ENCODE measurements around the gene NXPE3. TPM values are rescaled to one million over a fixed set of nuclear protein-coding genes. Genes with fewer than 3 reads are reported as not detected.

Gene NXPE3
- total RNA-seq, 1 experiment from 2014 or later, result 3.9 TPM

DNA sequence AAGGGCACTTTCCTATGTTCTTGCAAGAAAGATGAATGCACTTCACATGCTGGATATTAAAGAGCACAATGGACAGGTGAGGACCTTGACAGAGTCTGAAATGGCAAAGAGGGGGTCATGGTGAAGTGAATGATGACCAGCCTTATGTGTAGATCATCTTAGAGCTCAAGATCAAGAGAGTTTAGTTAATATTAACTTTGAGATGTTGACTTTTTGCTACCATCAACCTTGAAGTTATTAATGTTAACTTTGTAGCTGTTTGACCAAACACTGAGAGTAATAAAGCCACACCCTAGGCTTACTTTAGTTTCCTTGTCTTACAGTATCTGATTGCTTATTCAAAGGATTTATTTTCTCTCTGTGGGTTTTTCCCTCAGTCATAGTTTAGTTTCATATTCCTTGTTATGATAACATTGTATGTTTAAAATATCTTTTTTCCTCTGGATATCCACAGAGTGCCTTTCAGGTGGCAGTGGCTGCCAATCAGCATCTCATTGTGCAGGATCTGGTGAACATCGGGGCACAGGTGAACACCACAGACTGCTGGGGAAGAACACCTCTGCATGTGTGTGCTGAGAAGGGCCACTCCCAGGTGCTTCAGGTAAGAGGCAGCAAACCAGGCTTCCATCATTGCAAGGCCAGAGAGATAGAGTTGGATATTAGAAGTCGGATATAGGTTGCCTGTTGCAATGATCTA is 75.7 kb downstream of the NXPE3 start:
- no peak for DNase-seq (ENCODE audit: unreplicated experiment)
- no peaks in the 10 kb centered on the region for H3K9me3 Mint-ChIP-seq (ENCODE audit: unreplicated experiment)
- ChIA-PET POLR2A (interaction anchor here (1.1 to 2.2 kb wide), 2 partner anchors 13 to 28 kb away, joined by 4 to 8 read pairs; no protein-coding TSS in a partner anchor), CTCF (interaction anchor here (2.2 kb wide), 1 partner anchor 41 kb away, joined by 6 read pairs; no protein-coding TSS in a partner anchor)
- no TSS peak for BruUV-seq (replicated peaks)
- H3K27ac Mint-ChIP-seq (ENCODE audit: low read depth, unreplicated experiment), result no peak overlapping the region
- no peaks in the 10 kb centered on the region for H3K27me3 Mint-ChIP-seq (ENCODE audit: insufficient read depth, unreplicated experiment)
- H3K36me3 Mint-ChIP-seq (ENCODE audit: insufficient read depth, unreplicated experiment), result peaks cover 100% of the 10 kb centered on the region
- TF ChIP-seq, protein P1, sequence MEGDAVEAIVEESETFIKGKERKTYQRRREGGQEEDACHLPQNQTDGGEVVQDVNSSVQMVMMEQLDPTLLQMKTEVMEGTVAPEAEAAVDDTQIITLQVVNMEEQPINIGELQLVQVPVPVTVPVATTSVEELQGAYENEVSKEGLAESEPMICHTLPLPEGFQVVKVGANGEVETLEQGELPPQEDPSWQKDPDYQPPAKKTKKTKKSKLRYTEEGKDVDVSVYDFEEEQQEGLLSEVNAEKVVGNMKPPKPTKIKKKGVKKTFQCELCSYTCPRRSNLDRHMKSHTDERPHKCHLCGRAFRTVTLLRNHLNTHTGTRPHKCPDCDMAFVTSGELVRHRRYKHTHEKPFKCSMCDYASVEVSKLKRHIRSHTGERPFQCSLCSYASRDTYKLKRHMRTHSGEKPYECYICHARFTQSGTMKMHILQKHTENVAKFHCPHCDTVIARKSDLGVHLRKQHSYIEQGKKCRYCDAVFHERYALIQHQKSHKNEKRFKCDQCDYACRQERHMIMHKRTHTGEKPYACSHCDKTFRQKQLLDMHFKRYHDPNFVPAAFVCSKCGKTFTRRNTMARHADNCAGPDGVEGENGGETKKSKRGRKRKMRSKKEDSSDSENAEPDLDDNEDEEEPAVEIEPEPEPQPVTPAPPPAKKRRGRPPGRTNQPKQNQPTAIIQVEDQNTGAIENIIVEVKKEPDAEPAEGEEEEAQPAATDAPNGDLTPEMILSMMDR (IDR thresholded peaks at IDR 0.05; ENCODE audit: unreplicated experiment), result no peak
- peaks cover 46% of the 10 kb centered on the region for H3K4me1 Mint-ChIP-seq (ENCODE audit: insufficient read depth, unreplicated experiment)
- H3K4me3 Mint-ChIP-seq (ENCODE audit: unreplicated experiment), result no peak overlapping the region
- intact Hi-C loops (cut with micrococcal nuclease), result loop anchor here (5.0 to 10.0 kb wide), 2 partner anchors 42 to 210 kb away; no protein-coding TSS in a partner anchor

DNA sequence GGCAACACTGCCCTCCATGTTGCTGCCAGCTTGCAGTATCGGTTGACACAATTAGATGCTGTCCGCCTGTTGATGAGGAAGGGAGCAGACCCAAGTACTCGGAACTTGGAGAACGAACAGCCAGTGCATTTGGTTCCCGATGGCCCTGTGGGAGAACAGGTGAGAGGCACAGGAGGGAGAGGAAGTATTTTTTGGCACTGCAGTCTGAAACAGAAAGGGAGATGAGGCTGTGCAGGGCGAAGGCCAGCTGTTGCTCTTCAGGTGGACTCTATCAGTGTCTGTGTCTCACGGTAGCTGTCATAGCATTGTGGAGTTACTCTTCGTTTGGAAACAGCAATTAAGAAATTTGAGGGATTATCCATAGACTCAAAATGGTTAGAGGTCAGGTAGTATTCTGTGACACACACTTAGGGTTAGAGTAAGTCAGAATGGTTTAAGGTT is 78.3 kb downstream of the NXPE3 start:
- no TSS peak for BruUV-seq (replicated peaks)
- H3K4me3 Mint-ChIP-seq (ENCODE audit: unreplicated experiment), result no peak overlapping the region
- intact Hi-C loops (cut with micrococcal nuclease), result loop anchor here (10.0 kb wide), 1 partner anchor 207 kb away; no protein-coding TSS in a partner anchor
- POLR2A ChIA-PET, result interaction anchor here (2.2 kb wide), 1 partner anchor 11 kb away, joined by 8 read pairs; no protein-coding TSS in a partner anchor
- no peaks in the 10 kb centered on the region for H3K27me3 Mint-ChIP-seq (ENCODE audit: insufficient read depth, unreplicated experiment)
- H3K36me3 Mint-ChIP-seq (ENCODE audit: insufficient read depth, unreplicated experiment), result peaks cover 100% of the 10 kb centered on the region
- H3K4me1 Mint-ChIP-seq (ENCODE audit: insufficient read depth, unreplicated experiment), result peaks cover 39% of the 10 kb centered on the region
- H3K27ac Mint-ChIP-seq (ENCODE audit: low read depth, unreplicated experiment), result no peak overlapping the region
- no peaks in the 10 kb centered on the region for H3K9me3 Mint-ChIP-seq (ENCODE audit: unreplicated experiment)
- no peak for DNase-seq (ENCODE audit: unreplicated experiment)
- CTCF ChIA-PET, result interaction anchor here (0.7 to 3.0 kb wide), 6 partner anchors 10 to 371 kb away, joined by 3 to 13 read pairs (median 3); no protein-coding TSS in a partner anchor
- TF ChIP-seq, protein P1 (IDR thresholded peaks at IDR 0.05; ENCODE audit: unreplicated experiment), result no peak

DNA sequence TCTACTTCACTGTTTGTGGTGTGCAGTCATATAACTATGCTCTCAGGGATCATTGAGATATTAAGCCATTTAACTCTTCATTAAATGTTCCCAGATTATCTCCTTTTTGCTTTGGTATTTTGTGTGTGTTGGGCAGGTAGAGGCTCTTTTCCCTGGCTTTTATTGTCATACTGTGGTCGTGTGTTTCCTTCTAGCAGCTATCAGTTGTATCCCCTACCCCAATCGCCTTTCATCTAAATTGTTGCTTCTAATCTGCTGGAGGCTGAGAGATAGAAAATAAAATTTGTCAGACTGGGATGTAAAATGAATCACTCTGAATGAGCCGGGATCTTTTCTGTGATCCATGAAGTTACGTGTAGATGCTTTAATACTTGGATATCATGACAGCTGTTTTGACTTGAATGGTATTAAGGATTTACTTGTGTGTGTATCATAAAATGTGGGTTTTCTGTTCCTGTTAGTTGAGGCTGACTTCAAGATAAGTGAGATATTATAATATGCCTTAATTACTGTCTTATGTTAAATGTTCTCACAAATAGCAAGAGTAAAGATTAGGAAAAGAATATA is 79.5 kb downstream of the NXPE3 start:
- ChIA-PET POLR2A (interaction anchor here (2.7 kb wide), 1 partner anchor 9 kb away, joined by 14 read pairs; the partner anchor contains the start of gene NFKBIZ), CTCF (interaction anchor here (1.1 to 3.0 kb wide), 2 partner anchors 55 to 366 kb away, joined by 4 to 13 read pairs; no protein-coding TSS in a partner anchor)
- Mint-ChIP-seq H3K36me3 (ENCODE audit: insufficient read depth, unreplicated experiment) (peaks cover 100% of the 10 kb centered on the region), H3K9me3 (ENCODE audit: unreplicated experiment) (no peaks in the 10 kb centered on the region), H3K27ac (ENCODE audit: low read depth, unreplicated experiment) (no peak overlapping the region), H3K27me3 (ENCODE audit: insufficient read depth, unreplicated experiment) (no peaks in the 10 kb centered on the region), H3K4me3 (ENCODE audit: unreplicated experiment) (no peak overlapping the region), H3K4me1 (ENCODE audit: insufficient read depth, unreplicated experiment) (peaks cover 33% of the 10 kb centered on the region)
- DNase-seq (ENCODE audit: unreplicated experiment), result no peak
- intact Hi-C loops (cut with micrococcal nuclease), result loop anchor here (10.0 kb wide), 1 partner anchor 206 kb away; no protein-coding TSS in a partner anchor
- BruUV-seq (replicated peaks), result no TSS peak
- TF ChIP-seq, protein P1 (IDR thresholded peaks at IDR 0.05; ENCODE audit: unreplicated experiment), result no peak

DNA sequence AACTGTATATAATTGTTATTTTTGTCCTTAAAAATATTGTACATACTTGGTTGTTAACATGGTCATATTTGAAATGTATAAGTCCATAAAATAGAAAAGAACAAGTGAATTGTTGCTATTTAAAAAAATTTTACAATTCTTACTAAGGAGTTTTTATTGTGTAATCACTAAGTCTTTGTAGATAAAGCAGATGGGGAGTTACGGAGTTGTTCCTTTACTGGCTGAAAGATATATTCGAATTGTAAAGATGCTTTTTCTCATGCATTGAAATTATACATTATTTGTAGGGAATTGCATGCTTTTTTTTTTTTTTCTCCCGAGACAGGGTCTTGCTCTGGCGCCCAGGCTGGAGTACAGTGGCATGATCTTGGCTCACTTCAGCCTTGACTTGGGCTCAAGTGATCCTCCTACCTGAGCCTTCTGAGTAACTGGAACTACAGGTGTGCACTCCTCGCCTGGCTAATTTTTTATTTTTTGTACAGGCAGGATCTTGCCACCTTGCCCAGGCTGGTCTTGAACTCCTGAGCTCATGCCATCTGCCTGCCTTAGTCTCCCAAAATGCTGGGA is 81.0 kb downstream of the NXPE3 start:
- DNase-seq (ENCODE audit: unreplicated experiment), result no peak
- TF ChIP-seq, protein P1 (IDR thresholded peaks at IDR 0.05; ENCODE audit: unreplicated experiment), result no peak
- H3K4me3 Mint-ChIP-seq (ENCODE audit: unreplicated experiment), result no peak overlapping the region
- no peak overlapping the region for H3K27ac Mint-ChIP-seq (ENCODE audit: low read depth, unreplicated experiment)
- intact Hi-C loops (cut with micrococcal nuclease), result loop anchor here (10.0 kb wide), 1 partner anchor 205 kb away; no protein-coding TSS in a partner anchor
- BruUV-seq (replicated peaks), result no TSS peak
- no peaks in the 10 kb centered on the region for H3K9me3 Mint-ChIP-seq (ENCODE audit: unreplicated experiment)
- H3K36me3 Mint-ChIP-seq (ENCODE audit: insufficient read depth, unreplicated experiment), result peaks cover 100% of the 10 kb centered on the region
- POLR2A ChIA-PET, result interaction anchor here (0.9 to 2.7 kb wide), 2 partner anchors 11 to 338 kb away, joined by 3 to 14 read pairs; partner anchors contain the start of gene NFKBIZ
- CTCF ChIA-PET, result interaction anchor here (0.6 to 0.9 kb wide), 2 partner anchors 365 to 389 kb away, joined by 3 to 5 read pairs; no protein-coding TSS in a partner anchor
- H3K27me3 Mint-ChIP-seq (ENCODE audit: insufficient read depth, unreplicated experiment), result no peaks in the 10 kb centered on the region
- H3K4me1 Mint-ChIP-seq (ENCODE audit: insufficient read depth, unreplicated experiment), result peaks cover 26% of the 10 kb centered on the region
